ENCODE measurements around the gene DNAH7.
"Not testable (repeated sequence)": the region's sequence is repeated elsewhere in the genome, so short reads cannot be mapped to it uniquely, and the experiment has no call there.

Gene DNAH7

GRCh38 chr2:195706161-195706900 is 362.3 kb downstream of the DNAH7 start:
- DNase-seq = no peak

GRCh38 chr2:195700480-195700879 is 368.2 kb downstream of the DNAH7 start:
- no peak for DNase-seq

GRCh38 chr2:195697681-195698220 is 370.9 kb downstream of the DNAH7 start:
- no peak for DNase-seq

- no peak for DNase-seq
These were observed 372.6 kb downstream of the DNAH7 start for GRCh38 chr2:195696012-195696411.

- DNase-seq = no peak
These were observed 373.5 kb downstream of the DNAH7 start for GRCh38 chr2:195695002-195695631.

GRCh38 chr2:195694553-195694952 is 374.1 kb downstream of the DNAH7 start:
- DNase-seq = no peak

GRCh38 chr2:195692531-195692930 is 376.1 kb downstream of the DNAH7 start:
- DNase-seq = not testable (repeated sequence)
